GM21423 (cell line): ENCODE data around the gene GRIK2.

Experiments used
- ATAC-seq: cut with Tn5 transposase; IDR thresholded peaks from one replicate; pipeline ENCODE4 v1.9.1; 2021; ENCODE audit warnings: mild to moderate bottlenecking, moderate library complexity; ENCODE audit not compliant: unreplicated experiment

Gene GRIK2

DNA sequence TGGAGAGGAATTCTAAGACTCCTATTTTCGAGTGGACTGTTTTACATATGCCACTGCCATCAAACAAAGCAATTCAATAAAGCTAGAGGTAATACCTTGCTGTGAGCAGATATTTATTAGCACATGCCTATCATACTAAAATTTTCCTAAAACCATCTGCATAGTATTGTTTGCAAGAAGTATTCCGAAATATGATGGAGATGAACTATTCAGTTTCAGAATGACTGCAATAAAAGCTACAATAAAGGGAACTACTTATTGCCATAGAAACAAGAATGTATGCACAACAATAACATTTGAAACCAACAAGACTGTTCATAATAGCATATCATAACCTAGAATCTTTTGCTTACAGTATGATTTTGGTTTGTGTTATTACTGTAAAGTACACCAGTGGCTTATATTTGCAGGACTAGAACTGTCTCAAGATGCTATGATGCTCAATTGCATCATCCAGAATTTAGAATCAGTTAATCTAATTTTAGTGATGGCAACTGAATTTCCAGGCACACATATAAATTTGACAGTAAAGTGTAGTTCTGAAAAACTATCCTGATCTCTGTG, 144.3 kb downstream of the GRIK2 start:
- no peak for ATAC-seq

DNA sequence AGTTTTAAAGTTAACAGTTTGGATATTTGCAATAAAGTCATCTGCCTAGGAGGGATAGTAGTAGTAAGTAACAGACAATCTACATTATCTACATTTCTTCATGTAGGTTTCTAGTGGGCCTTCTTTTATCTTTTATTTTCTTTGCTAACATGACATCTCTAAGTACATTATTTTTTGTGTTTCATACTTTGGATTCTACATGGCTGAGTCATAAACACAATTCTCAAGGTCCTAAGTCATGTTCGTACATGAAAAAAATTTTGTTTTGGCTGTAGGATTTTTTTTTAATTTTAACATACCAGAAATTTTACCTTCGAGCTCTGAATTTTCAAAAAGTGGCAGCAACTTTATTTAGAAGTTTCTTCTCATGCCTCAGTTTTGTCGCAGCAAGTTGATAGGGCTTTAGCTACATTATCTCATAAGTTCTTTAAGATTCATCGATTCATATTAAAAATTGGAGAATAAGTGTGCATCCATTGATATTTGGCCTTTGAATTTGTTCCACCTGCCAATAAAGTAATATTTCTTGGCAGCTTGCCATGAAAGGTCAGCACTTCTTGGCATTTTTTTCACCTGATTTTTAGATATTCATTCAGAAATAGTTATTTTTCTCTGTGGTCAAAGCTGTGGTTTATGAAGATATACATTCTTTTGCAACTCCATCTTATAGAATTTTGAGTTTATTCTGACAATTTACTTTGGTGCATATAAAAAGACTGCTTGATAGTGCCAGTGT, 146.2 kb downstream of the GRIK2 start:
- ATAC-seq = no peak

DNA sequence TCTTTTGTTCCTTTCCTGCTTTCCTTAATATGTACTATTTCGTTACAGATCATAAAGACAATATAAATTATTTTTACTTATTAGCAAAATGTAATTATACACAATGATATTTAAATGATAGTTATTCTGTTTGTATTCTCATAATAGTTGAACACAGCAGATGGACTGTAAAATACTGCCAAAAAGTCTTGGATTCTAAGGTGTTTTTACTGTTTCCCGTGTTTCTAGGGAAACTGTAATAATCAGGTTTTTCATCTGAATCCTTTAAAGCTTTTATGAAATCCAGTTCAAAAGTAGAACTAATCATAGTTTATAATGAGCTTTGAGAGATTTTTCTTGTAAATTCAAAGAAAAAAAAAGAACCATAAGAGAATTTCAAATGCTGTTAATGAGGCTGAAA, 148.4 kb downstream of the GRIK2 start:
- no peak for ATAC-seq

DNA sequence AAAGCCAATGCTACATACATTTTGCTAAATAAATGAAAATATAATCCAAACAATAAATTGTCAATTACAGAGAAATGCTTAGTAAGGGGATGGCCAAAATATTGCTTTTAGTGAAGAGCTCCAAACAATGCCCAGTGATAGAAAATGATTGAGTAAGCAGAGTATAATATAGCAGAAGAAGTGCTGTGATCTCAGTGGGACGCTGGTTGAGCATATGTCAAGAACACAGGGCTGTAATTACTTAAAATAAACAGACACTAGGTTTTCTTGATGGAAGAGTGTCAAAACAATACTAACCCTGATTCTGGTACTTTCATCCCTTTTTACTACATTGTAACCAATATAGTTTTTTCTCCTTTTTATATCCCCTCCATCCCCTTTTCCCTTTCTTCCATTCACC, 150.3 kb downstream of the GRIK2 start:
- no peak for ATAC-seq

DNA sequence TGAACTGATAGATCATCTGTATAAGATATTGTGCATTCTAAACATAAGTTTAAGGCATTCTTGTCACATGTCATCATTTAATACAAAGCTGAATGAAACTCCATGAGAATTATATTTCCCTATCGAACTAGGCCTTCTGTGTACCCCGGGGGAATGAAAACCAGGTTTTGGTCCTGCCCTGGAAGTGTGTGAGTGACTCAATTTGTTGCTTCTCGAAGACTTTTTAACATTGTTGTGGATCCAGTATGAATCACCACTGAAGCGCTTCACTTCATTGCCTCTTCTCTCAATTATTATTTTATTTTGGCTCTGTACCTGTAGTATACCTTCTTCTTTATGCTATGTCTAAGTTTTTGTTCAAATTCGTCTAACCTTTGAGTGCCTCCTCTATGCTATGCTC, 150.8 kb downstream of the GRIK2 start:
- no peak for ATAC-seq

DNA sequence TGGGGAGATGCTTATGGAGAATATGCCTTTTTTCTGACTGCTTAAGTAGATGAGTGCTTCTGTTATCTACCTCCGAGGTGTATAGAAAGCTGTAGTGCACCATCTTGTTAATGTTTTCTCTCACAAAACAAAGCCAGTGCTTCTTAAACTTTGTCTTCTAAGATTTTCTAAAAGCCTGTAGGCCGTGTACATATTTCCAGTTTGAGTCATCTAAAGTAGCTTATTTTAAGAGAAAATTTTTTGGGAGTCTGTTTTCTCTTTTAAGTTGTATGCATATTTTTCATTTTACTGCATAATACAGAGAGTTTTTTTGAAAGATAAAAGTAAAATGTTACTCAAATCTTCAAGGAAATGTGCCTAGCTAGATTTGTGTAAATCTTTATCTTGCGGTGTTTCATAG, 151.7 kb downstream of the GRIK2 start:
- no peak for ATAC-seq

DNA sequence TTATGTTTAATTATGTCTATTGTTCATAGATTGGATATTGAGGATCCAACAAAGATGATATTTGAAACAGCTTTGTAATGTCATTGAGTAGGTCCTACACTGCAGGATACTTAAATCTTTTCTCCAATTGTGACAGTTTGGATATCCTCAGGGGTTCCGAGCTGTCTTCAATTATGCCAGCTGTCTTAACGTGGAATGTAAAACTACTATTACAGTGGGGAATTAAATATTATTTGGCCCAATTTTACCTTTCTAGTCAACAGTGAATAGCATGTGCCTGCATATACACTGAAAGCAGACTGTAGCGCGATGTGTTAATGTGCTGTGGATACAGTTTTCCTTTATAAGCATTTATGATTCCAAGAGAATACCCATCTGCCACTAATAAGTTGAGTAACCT, 156.9 kb downstream of the GRIK2 start:
- no peak for ATAC-seq

DNA sequence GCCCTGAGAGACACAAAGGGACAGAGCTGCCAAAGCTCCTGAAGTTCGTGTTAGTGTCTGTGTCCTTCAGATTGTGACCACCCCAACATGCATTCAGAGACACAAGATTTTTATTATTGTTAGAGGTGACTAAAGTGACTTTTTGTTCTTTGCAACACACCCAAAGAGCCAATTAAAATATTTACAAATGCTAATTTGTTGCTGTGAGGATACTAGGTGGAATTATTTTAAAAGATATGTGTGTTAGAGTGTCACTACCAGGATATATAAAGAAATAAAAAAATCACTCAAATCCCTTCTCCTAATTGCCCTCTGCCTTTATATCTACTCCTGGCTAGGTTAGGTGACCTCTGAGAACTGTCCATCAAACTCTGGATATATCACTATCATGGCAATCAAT, 160.7 kb downstream of the GRIK2 start:
- ATAC-seq = no peak

DNA sequence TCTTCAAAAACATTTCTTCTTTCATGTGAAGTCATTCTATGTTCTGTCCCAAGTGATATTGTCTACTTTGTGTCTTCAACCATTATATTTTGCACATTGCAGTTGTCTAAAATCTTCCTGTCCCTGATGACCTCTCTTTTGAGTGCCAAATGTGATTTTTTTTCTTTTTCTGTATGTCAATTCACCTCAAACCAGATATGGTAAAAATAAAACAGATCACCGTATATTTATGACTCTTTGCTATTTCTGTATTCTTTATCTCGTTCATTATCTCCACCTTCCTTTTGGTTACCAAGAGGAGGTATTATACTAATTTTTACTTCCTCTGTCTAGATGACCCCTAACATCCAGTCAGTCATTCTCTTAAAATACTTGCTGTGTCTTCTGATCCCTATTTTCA, 165.2 kb downstream of the GRIK2 start:
- no peak for ATAC-seq

DNA sequence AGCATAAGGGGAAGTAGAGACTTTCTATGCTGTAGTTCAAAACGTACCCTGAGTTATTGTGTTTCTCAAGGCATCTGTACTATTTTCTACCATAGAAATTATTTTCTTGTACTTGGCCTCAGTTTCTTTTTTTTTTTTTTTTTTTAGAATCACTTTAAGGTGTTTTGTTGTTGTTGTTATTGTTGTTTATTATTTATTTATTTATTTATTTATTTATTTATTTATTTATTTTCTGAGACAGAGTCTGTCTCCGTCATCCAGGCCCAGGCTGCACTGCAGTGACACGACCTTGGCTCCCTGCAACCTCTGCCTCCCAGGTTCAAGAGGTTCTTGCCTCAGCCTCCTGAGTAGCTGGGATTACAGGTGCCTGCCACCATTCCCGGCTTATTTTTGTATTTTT, 179.1 kb downstream of the GRIK2 start:
- no peak for ATAC-seq

DNA sequence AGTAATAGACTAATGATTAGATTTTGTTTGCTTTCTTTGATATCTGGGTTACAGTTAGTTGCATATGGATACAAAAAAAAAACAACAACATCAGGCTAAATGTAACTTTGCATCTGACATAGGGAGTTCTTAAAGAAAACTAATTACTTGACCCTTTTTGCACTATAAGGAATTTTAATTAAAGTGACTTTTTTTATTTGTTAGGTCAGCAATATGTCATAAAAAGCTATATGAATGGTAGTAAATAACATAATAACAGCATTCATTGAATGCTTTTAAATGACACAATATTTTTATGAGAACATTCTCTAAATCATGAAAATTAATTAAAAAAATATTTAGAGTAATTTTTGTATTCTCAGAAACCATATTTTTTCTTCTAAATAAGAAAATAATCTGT, 183.6 kb downstream of the GRIK2 start:
- no peak for ATAC-seq

DNA sequence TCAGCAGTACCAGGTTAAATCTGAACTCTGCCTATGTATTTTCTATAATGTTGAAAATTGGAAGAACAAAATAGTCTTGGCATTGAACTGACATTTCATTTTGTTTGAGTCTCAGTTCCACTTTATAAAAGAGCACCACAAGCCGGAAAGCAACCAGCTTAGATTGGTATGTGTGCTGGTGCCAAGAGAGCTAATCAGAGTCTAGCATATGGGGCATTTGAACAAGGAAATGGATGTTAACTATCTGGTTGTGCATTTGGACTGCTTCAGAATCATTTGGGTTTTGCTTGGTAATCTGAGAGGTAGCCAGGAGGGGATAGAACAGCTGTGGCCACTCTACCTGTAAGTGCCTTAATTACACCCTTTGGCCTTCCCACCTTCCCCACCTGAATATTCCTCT, 184.8 kb downstream of the GRIK2 start:
- no peak for ATAC-seq

DNA sequence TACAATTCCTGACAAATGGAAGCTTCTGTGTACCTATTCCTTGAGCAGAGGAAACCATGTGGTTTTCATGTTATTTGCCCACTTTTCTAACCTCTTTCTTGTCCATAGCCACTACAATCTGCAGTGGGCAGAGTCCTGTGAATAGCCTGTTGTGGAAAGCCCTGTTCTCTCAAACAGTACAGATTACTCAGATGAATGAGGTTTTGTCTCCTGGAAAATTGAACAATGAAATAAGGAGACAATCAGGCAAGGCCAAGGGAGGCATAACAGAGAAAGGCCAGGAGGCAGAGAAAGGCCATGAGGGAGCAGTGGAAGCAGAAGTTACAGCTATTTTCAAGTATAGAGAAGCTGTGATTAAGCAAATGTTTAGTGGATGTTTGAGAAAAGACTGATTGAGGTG, 189.3 kb downstream of the GRIK2 start:
- ATAC-seq = no peak

DNA sequence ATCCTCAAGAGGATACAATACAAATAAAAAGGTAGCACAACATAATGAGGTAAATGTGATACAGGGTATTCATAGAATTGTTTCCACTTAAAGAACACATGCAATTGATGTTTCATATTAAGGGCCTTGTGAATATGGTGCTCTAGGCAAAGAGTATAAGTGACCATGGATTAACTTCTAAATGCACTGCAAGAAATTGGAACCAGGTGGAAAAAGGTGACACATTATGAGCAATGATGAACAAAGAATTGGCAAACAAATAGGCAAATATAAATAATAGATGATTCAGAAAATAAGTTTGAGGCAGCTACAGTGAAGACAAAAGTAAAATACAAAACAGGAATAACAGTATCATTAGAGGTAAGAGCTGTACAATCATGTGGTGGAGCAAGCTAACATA, 192.0 kb downstream of the GRIK2 start:
- no peak for ATAC-seq

DNA sequence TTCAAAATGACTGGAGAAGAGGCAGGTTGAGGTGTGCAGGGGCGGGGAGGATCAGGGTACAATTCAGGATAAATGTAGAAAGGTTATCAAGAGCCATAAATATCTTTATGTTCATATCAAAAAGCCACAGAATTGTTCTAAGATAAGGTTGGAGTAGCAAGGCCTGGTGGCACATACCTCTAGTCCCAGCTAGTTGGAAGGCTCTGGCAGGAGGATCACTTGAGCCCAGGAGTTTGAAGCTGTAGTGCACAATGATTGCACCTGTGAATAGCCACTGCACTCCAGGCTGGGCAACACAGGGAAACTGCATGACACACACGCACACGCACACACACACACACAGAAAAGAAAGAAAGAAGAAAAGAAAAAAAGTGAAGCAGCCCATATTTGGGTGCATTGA, 194.8 kb downstream of the GRIK2 start:
- no peak for ATAC-seq

DNA sequence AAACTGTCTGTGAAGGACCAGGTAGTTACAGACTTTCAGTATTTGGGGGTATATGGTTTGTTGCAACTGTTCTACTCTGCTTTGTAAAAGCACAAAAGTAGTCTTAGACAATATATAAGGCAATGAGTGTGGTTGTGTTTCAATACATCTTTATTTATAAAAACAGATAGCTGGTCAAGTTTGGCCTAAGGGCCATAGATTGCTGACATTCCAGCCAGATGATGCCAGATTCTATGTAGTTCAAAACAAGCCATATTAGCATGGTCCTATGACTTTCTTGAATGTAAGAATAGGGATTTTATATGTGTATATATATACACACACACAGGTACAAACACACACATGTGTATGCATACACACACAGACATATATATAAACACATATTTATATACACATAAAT, 201.8 kb downstream of the GRIK2 start:
- ATAC-seq = no peak

DNA sequence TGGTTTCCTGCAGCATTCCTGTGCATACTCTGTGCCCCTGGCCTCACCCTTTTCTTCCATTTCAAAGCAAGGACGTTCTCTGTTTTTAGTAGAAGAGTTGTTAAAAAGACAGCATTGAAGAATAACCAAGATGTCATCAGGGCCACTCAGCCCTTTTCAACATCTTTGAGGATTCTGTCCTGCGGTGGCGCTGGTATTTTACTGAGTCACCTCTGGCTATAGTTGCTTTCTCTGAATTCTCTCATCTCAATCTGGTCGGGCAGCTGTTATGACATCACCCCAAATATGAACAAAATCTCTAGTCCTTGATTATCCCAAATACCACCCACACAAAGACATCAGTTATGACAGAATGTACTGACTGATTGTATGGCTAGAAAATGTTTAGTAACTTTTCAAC, 204.2 kb downstream of the GRIK2 start:
- ATAC-seq = no peak

DNA sequence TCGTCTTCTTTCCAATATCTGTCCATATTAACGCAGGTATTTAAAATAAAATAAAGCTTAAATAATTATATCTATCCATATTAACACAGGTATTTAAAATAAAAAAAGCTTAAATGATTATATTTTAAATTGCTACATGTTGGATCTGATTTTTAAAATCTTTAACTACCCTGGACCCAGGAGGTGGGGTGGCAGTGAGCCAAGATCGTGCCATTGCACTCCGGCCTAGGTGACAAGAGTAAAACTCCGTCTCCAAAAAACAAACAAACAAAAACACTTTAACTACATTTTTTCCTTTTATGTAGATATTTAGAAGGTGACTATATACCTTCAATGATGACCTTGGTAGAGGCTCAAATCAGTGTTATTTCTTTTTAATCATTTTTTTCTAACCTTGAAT, 211.9 kb downstream of the GRIK2 start:
- no peak for ATAC-seq

DNA sequence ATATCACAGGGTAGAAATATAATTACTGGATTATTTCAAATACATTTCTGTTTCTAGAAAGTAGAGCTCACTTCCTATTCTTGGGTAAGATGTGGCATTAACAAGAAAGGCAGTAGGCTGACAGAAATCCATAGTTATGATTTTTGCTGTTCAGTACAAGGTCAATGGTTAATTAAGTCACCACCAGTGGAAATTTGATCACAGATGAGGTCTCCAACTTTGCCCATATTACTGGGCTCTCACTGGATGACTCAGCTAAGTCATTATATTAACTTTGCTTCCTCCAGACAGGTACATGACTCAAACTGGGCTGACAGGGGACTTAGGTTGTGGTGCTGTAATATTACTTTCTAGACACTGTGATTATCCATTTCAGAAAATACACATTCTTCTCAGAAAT, 212.4 kb downstream of the GRIK2 start:
- ATAC-seq = peak; percentile 67

DNA sequence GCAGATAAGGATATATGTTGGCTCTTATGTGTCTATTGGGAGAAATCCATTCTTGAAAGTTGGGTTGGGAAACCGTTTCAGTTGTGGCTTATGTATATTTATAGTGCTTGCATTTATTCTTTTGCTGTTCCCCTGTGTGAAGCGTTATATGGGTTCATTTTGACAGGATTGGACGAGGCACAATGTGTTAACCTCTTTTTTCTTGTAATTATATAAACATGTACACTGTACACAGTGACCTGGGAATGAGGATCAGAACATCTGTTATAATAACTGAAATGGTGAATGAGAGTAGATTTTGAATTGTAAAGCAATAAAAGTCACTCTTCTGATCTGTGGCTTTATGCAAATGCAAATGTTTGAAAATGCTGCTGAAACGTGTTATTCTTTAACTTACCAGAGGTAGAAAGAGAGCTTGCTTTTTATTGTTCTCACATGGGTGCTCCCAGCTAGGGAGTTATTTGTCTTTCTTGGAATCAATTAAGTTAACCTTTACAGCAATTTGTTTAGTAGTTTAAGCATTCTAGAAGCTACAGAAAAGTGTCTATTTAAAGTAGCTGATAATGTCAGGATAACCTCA, 213.7 kb downstream of the GRIK2 start:
- no peak for ATAC-seq

DNA sequence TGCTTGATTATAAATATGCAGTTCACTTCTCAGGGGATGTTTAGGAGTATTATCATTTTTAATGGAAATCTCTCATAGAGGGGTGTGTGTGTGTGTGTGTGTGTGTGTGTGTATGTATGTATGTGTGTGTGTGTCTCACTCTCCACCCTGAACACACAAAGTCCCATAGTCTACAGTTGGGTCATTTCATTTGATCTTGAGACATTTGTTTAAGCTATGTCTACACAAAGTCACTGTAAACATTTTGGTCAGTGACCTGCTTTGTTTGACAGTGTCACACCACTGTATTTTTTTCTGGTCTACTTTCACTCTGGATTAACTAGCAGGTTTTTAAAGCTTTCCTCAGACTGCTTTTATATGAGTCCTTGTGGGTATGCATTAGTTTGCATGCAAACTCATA, 215.2 kb downstream of the GRIK2 start:
- no peak for ATAC-seq

DNA sequence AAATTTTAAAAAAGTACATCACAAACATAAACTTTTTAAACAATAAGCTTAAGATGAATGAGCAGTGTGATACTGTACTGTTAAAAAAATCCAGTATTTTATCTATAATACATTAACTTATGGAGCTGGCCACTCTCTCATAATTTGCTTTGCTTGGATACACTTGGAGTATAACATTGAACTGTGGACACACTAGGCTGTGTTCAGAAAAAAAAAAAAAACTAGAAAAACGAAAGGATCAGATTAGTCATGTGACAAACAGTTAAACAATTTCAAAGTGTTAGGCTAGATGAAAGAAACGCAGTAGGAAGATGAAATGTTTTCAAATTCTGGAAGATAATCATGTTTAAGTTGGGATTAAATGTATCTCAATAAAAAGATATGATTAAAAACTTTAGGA, 220.0 kb downstream of the GRIK2 start:
- no peak for ATAC-seq

DNA sequence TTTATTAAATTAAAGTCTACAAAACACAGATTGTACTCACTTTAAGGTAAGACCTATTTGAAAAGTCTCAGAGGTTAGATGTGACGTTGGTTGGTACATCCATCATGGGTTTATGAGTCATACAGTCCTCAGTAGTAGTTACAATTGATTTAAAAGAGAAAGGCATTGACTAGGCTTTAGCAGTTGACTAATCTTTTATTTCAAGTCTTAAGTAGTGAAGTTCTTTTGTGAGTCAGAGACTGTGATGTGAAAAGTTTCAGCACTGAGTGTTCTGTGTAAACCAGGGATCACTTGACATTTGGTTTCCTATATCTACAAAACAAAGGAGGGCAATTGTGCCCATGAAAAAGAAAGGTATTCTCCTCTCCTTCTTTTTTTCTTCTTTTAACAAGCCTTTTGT, 221.3 kb downstream of the GRIK2 start:
- ATAC-seq = peak; percentile 51
